Parathyroid adenoma (tissue), 2 donors: ENCODE data around the gene PRDM1.
A peak's percentile ranks its signal among the peaks of the same experiment; 100 is the strongest.

Source experiments
- H2AFZ ChIP-seq: fragments of 300-600 bp; sonication (generic); one replicate; pipeline ENCODE4 v1.7.0; 2017; ENCODE audit warnings: antibody characterized with exemption, mild to moderate bottlenecking
- H3K27ac ChIP-seq: fragments of 300-600 bp; sonication (generic); one replicate; pipeline ENCODE4 v1.7.0; 2017
- H3K27me3 ChIP-seq: fragments of 300-600 bp; sonication (generic); one replicate; pipeline ENCODE4 v1.7.0; 2017; ENCODE audit warnings: low read length; ENCODE audit not compliant: control insufficient read depth, insufficient read depth
- H3K36me3 ChIP-seq: fragments of 300-600 bp; sonication (generic); one replicate; pipeline ENCODE4 v1.7.0; 2017; ENCODE audit warnings: low read length; ENCODE audit not compliant: control insufficient read depth, insufficient read depth
- H3K4me1 ChIP-seq: fragments of 300-600 bp; sonication (generic); one replicate; pipeline ENCODE4 v1.7.0; 2017; ENCODE audit warnings: control low read depth
- H3K4me2 ChIP-seq: fragments of 300-600 bp; sonication (generic); one replicate; pipeline ENCODE4 v1.7.0; 2017; ENCODE audit warnings: low read length
- H3K4me3 ChIP-seq: fragments of 300-600 bp; sonication (generic); one replicate; pipeline ENCODE4 v1.7.0; 2017; ENCODE audit warnings: low read depth, low read length
- H3K79me2 ChIP-seq: fragments of 300-600 bp; sonication (generic); one replicate; pipeline ENCODE4 v1.7.0; 2017; ENCODE audit warnings: control low read depth
- H3K9ac ChIP-seq: fragments of 300-600 bp; sonication (generic); one replicate; pipeline ENCODE4 v1.7.0; 2017; ENCODE audit warnings: mild to moderate bottlenecking
- H3K9me3 ChIP-seq: fragments of 300-600 bp; sonication (generic); one replicate; pipeline ENCODE4 v1.7.0; 2017; ENCODE audit warnings: low read length; ENCODE audit not compliant: control insufficient read depth
- CTCF ChIP-seq: fragments of 300-600 bp; sonication (generic); IDR thresholded peaks from one replicate; pipeline ENCODE4 v1.7.0; 2017; ENCODE audit warnings: antibody characterized with exemption, mild to moderate bottlenecking
- donor health status: primary hyperparathyroidism.

Gene PRDM1

GRCh38 chr6:106119546-106119945 lies 33.4 kb downstream of the PRDM1 start:
- no peaks in the 10 kb centered on the region for H3K79me2 ChIP-seq
- peak overlapping the region; percentile 50 for H2AFZ ChIP-seq
- no peak for TF ChIP-seq CTCF
- H3K36me3 ChIP-seq: no peaks in the 10 kb centered on the region
- no peaks in the 10 kb centered on the region for H3K4me1 ChIP-seq
- H3K9ac ChIP-seq: no peak overlapping the region
- no peak overlapping the region for H3K4me2 ChIP-seq
- no peaks in the 10 kb centered on the region for H3K9me3 ChIP-seq
- H3K4me3 ChIP-seq: no peak overlapping the region
- no peak overlapping the region for H3K27ac ChIP-seq
- H3K27me3 ChIP-seq: no peaks in the 10 kb centered on the region

DNA sequence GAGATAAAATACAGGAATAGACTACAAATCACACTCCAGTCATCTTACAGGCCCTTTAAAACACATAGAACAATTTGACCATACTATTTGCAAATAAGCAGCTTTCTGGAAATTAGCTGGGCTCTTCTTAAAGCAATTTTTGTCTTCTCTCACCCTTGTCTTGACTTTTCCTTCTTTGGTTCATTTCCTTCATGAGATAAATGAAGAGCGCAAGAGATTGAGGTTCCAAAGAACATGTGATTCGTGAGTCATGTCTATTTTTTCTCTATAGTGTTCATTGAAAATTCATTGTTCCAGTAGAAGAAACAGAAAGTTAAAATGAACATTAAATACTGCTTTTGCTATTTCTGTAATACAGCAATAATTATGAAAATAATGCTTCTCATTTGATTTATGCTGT lies 33.9 kb downstream of the PRDM1 start:
- Histone ChIP-seq H3K4me2 (no peak overlapping the region), H3K36me3 (no peaks in the 10 kb centered on the region), H3K9me3 (no peaks in the 10 kb centered on the region), H3K9ac (no peak overlapping the region), H3K4me1 (no peaks in the 10 kb centered on the region), H2AFZ (peak overlapping the region; percentile 50), H3K27ac (no peak overlapping the region), H3K27me3 (no peaks in the 10 kb centered on the region), H3K79me2 (no peaks in the 10 kb centered on the region), H3K4me3 (no peak overlapping the region)
- no peak for TF ChIP-seq CTCF

DNA sequence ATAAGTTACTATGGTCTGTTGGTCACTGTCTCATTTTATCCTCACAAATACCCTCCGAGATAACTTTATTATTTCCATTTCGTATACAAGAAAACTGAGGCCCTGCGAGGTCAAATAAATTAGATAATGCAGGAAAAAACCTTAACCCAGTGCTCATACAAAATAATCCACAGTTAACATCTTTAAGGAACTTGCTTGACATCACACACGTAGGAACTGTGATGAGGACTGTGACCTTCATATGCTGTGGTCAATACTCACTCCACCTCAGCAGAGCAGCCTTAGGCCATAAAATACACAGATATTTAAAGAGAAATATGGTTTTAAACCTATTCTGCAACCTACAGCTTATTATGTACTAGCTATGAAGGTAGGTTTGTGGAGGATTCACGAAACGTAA lies 34.3 kb downstream of the PRDM1 start:
- TF ChIP-seq CTCF: no peak
- no peak overlapping the region for H3K27ac ChIP-seq

GRCh38 chr6:106122306-106122918 lies 36.3 kb downstream of the PRDM1 start:
- no peaks in the 10 kb centered on the region for H3K79me2 ChIP-seq
- H3K9me3 ChIP-seq: no peaks in the 10 kb centered on the region
- TF ChIP-seq CTCF: no peak
- no peak overlapping the region for H3K27ac ChIP-seq
- H3K4me1 ChIP-seq: no peaks in the 10 kb centered on the region
- H3K4me2 ChIP-seq: no peak overlapping the region
- H3K36me3 ChIP-seq: no peaks in the 10 kb centered on the region
- H3K4me3 ChIP-seq: no peak overlapping the region
- no peak overlapping the region for H3K9ac ChIP-seq
- no peak overlapping the region for H2AFZ ChIP-seq
- no peaks in the 10 kb centered on the region for H3K27me3 ChIP-seq

More for the DNA sequence above, 34.3 kb downstream of the PRDM1 start:
- Histone ChIP-seq H3K79me2 (no peaks in the 10 kb centered on the region), H3K9me3 (no peaks in the 10 kb centered on the region), H3K9ac (no peak overlapping the region), H3K27me3 (no peaks in the 10 kb centered on the region), H3K36me3 (no peaks in the 10 kb centered on the region), H2AFZ (no peak overlapping the region), H3K4me2 (no peak overlapping the region), H3K4me1 (no peaks in the 10 kb centered on the region), H3K4me3 (no peak overlapping the region)

DNA sequence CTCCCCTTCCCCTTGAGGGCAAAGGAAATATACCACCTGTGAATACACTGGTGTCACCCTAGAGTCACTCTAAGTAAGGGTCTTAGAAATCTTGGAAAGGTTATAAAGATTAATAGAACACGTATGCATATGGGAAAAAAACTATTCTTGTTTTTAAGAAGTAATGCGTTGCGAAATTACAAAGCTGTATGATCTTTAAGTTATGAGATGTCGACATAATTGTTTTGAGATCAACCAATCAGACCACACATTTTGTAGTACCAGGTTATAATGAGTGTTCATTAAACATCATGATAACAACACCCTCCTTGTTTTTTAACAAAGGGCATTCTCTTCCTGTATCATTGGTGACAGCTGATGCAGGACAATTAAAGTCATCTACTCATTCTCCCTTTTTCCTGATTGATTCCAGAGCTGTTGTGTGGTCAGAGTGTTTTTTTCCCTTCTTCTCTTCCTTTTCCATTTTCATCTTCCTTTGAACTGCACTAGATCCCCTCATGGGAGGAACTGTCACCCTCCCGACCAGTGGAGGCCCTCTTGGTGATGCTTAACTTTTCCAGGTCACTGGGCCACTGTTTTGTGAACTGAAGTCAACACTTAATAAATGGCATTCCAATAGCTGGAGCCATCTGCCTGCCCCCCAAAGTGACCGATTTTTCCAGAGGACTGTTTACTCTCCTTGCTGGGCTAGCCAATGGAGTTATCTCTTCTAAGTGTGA lies 37.0 kb downstream of the PRDM1 start:
- Histone ChIP-seq H3K27me3 (no peaks in the 10 kb centered on the region), H3K79me2 (no peaks in the 10 kb centered on the region), H3K4me3 (no peak overlapping the region), H3K27ac (no peak overlapping the region), H3K9me3 (no peaks in the 10 kb centered on the region), H3K4me2 (no peak overlapping the region), H3K4me1 (no peaks in the 10 kb centered on the region), H2AFZ (no peak overlapping the region), H3K36me3 (no peaks in the 10 kb centered on the region), H3K9ac (no peak overlapping the region)
- no peak for TF ChIP-seq CTCF
